ENCODE measurements around the gene ZNF438. TPM values are rescaled to one million over a fixed set of nuclear protein-coding genes. Genes with fewer than 3 reads are reported as not detected.
A peak's percentile ranks its signal among the peaks of the same experiment; 100 is the strongest.

ZNF438 gene
- total and polyA plus RNA-seq, 11 donors, result 9.0 to 14.7 (median 13.2) TPM

- WGBS, 4 donors, result 70 to 75% (median 73%) methylated on average over 10 of the region's 10 CpGs
- ATAC-seq (no peak), DNase-seq (no peak)
- Histone ChIP-seq H3K4me1 (peaks cover 0 to 42% (median 18%) of the 10 kb centered on the region in 12 donors), H3K4me3 (no peak overlapping the region), H3K36me3 (no peaks in the 10 kb centered on the region), H3K27ac (peak overlapping the region; percentile 51 to 92 (median 77)), H3K9me3 (no peaks in the 10 kb centered on the region), H3K27me3 (no peaks in the 10 kb centered on the region)
- TF ChIP-seq CTCF (IDR thresholded peaks at IDR 0.05), result no peak
- TF ChIP-seq POLR2A (IDR thresholded peaks at IDR 0.05), result no peak
- intact Hi-C loops (cut with DNase I), result loop anchor here in 1 of 10 donors (5.0 kb wide), 1 partner anchor 71 kb away; no protein-coding TSS in a partner anchor
These were observed 210.2 kb downstream of the ZNF438 start for GRCh38 chr10:30821261-30821993.

DNA sequence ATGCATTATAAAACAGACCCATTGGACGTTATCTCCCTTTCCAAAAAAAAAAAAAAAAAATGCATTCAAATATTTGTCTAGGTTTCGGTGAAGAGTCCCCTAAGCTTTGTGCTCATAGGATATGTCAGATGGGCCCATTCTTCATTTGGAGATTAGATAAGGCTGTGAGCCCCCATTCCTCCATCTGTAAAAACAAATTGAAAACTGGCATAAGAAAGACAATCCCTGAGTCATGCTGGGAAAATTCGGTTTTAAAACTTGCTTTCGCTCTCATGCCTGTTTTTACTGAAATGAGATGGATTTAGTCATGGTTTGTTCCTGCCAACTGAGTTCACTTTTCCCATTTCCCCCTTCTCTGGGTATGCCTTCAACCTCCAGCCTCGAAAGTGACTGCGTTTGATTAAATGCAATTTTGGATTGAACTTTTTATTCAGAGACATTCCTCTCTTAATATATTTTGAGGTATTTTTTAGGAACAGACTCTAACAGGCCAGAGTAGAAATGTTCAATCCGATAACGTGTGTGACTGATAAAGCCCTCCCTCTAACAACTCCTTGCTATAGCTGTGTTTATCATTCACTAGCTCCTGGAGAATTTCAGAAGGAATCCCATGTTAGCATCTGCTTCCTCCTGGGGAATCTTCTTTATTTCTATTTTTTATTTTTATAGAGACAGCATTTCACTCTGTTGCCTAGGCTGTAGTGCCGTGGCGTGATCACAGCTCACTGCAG lies 211.2 kb downstream of the ZNF438 start:
- TF ChIP-seq POLR2A (IDR thresholded peaks at IDR 0.05) (no peak), CTCF (IDR thresholded peaks at IDR 0.05) (no peak)
- no peaks in the 10 kb centered on the region for H3K36me3 ChIP-seq
- intact Hi-C loops (cut with DNase I), result loop anchor here in 1 of 10 donors (5.0 kb wide), 1 partner anchor 72 kb away; no protein-coding TSS in a partner anchor
- no peaks in the 10 kb centered on the region for H3K9me3 ChIP-seq
- DNase-seq, result no peak
- no peaks in the 10 kb centered on the region for H3K27me3 ChIP-seq
- peak in 3 of 4 donors; percentile 6 to 66 (median 18) for ATAC-seq
- H3K4me1 ChIP-seq, result peaks cover 0 to 43% (median 18%) of the 10 kb centered on the region in 12 donors
- peak overlapping the region; percentile 51 to 92 (median 77) for H3K27ac ChIP-seq
- H3K4me3 ChIP-seq, result peak overlapping the region in 2 of 12 donors; percentile 40 to 53
- 61 to 78% (median 68%) methylated on average over 10 of the region's 10 CpGs for WGBS, 4 donors

GRCh38 chr10:30819341-30820181 lies 212.1 kb downstream of the ZNF438 start:
- H3K9me3 ChIP-seq, result no peaks in the 10 kb centered on the region
- peak in 3 of 4 donors; percentile 1 to 30 (median 11) for ATAC-seq
- peak overlapping the region in 9 of 12 donors; percentile 2 to 53 (median 34) for H3K4me3 ChIP-seq
- intact Hi-C loops (cut with DNase I), result loop anchor here in 1 of 10 donors (5.0 kb wide), 1 partner anchor 73 kb away; no protein-coding TSS in a partner anchor
- 73 to 78% (median 74%) methylated on average over 14 to 15 of the region's 15 CpGs for WGBS, 4 donors
- H3K36me3 ChIP-seq, result no peaks in the 10 kb centered on the region
- H3K27ac ChIP-seq, result peak overlapping the region; percentile 51 to 92 (median 77)
- H3K4me1 ChIP-seq, result peaks cover 0 to 45% (median 18%) of the 10 kb centered on the region in 12 donors
- TF ChIP-seq POLR2A (IDR thresholded peaks at IDR 0.05), result peak in 1 of 2 donors; percentile 1
- no peak for TF ChIP-seq CTCF (IDR thresholded peaks at IDR 0.05)
- H3K27me3 ChIP-seq, result no peaks in the 10 kb centered on the region
- no peak for DNase-seq
